Fibroblast of the aortic adventitia (primary cell): ENCODE measurements around the gene PDGFB. TPM values are rescaled to one million over a fixed set of nuclear protein-coding genes. Genes with fewer than 3 reads are reported as not detected.

Experiments used
- DNase-seq: peaks from one replicate; pipeline ENCODE4 v3.0.0-alpha.2; 2010; ENCODE audit warnings: low read depth
- H3K4me3 ChIP-seq: 2 replicates; pipeline ENCODE4 v1.5.1; 2011; ENCODE audit warnings: low read depth, mild to moderate bottlenecking, control low read depth, low read length, moderate library complexity
- CTCF ChIP-seq: IDR thresholded peaks from 2 replicates; pipeline ENCODE4 v1.5.1; 2011; ENCODE audit warnings: mild to moderate bottlenecking, low read length, control low read depth, inconsistent platforms; ENCODE audit not compliant: insufficient read depth
- total RNA-seq: library from RNA; depleted of rRNA; stranded (reverse); fragments of >200 nt; gene quantifications from 2 replicates; pipeline ENCODE4 v1.2.3, GENCODE V29; 2012; ENCODE audit warnings: low replicate concordance

Gene PDGFB
- total RNA-seq, 1 donor, result 0.09 TPM

GRCh38 chr22:39289975-39290720 lies 45.4 kb upstream of the PDGFB start:
- TF ChIP-seq CTCF, result no peak
- H3K4me3 ChIP-seq, result no peak overlapping the region
- DNase-seq, result no peak

GRCh38 chr22:39289533-39289932 lies 44.8 kb upstream of the PDGFB start:
- DNase-seq, result no peak
- no peak overlapping the region for H3K4me3 ChIP-seq
- no peak for TF ChIP-seq CTCF

GRCh38 chr22:39288135-39288898 lies 43.5 kb upstream of the PDGFB start:
- no peak overlapping the region for H3K4me3 ChIP-seq
- TF ChIP-seq CTCF, result no peak
- DNase-seq, result no peak

- DNase-seq, result no peak
- no peak overlapping the region for H3K4me3 ChIP-seq
- no peak for TF ChIP-seq CTCF
Measured at GRCh38 chr22:39287076-39287725, 42.4 kb upstream of the PDGFB start.

- no peak overlapping the region for H3K4me3 ChIP-seq
- no peak for DNase-seq
- no peak for TF ChIP-seq CTCF
Measured at GRCh38 chr22:39284983-39285382, 40.2 kb upstream of the PDGFB start.

- H3K4me3 ChIP-seq, result no peak overlapping the region
- no peak for DNase-seq
- no peak for TF ChIP-seq CTCF
Measured at GRCh38 chr22:39284142-39284980, 39.6 kb upstream of the PDGFB start.
